ENCODE results near the gene SLC45A3. TPM values are rescaled to one million over a fixed set of nuclear protein-coding genes. Genes with fewer than 3 reads are reported as not detected.

Gene SLC45A3
- total RNA-seq, 1 experiment from 2014 or later: 12.3 TPM

GRCh38 chr1:205689479-205689878 is 9.2 kb upstream of the SLC45A3 start:
- no peak for ATAC-seq
- BruUV-seq (replicated peaks): no TSS peak
- TF ChIP-seq ZFX (IDR thresholded peaks at IDR 0.05): no peak
- Histone ChIP-seq H4K20me1 (ENCODE audit: insufficient read depth) (no peaks in the 10 kb centered on the region), H2AFZ (ENCODE audit: low read depth, low read length, poor library complexity, severe bottlenecking) (no peak overlapping the region), H3K4me3 (replicated peaks in 1 of 2; ENCODE audit: low read depth in 1 of 2, low read length in 2 of 2) (no peak overlapping the region), H3K79me2 (ENCODE audit: insufficient read depth, low read length) (no peaks in the 10 kb centered on the region), H3K4me2 (ENCODE audit: low read length) (no peak overlapping the region), H3K9ac (ENCODE audit: low read length) (no peak overlapping the region), H3K27me3 (ENCODE audit: insufficient read depth, low read length) (no peaks in the 10 kb centered on the region), H3K4me1 (ENCODE audit: control insufficient read depth in 1 of 2, insufficient read depth in 2 of 2, low read length in 2 of 2) (no peaks in the 10 kb centered on the region), H3K27ac (ENCODE audit: low read depth, low read length) (no peak overlapping the region), H3K9me3 (ENCODE audit: control insufficient read depth in 1 of 2, insufficient read depth in 1 of 2, low read depth in 1 of 2, low read length in 2 of 2) (no peaks in the 10 kb centered on the region), H3K36me3 (ENCODE audit: control insufficient read depth in 1 of 2, insufficient read depth in 2 of 2, low read length in 2 of 2) (no peaks in the 10 kb centered on the region), H3K9me2 (ENCODE audit: insufficient read depth) (no peaks in the 10 kb centered on the region)
- no peak for DNase-seq (ENCODE audit: low read depth, low spot score)
- ChIA-PET POLR2A (no interaction called here), CTCF (interaction anchor here (0.7 kb wide), 1 partner anchor 9 kb away, joined by 3 read pairs; the partner anchor contains the start of gene SLC45A3), RAD21 (ENCODE audit: low non-redundant PET in 1 of 2, low total read pairs in 2 of 2, uncharacterized antibody in 2 of 2, unreplicated experiment in 2 of 2) (no interaction called here)
- intact Hi-C loops (cut with micrococcal nuclease): no loop called here

- no peak for ATAC-seq
- CTCF ChIA-PET: interaction anchor here (0.7 to 1.6 kb wide), 2 partner anchors 8 to 11 kb away, joined by 3 to 4 read pairs; partner anchors contain the start of gene SLC45A3
- TF ChIP-seq CBX3 (IDR thresholded peaks at IDR 0.05; ENCODE audit: low read depth): no peak
- TF ChIP-seq YY1 (IDR thresholded peaks at IDR 0.05; ENCODE audit: extremely low read depth, insufficient replicate concordance, low read depth, low read length): no peak
- TF ChIP-seq ZBTB33 (IDR thresholded peaks at IDR 0.05; ENCODE audit: extremely low read depth, insufficient replicate concordance, low read length): no peak
- TF ChIP-seq CEBPB (IDR thresholded peaks at IDR 0.05; ENCODE audit: low read depth): no peak
- no peak for TF ChIP-seq REST (IDR thresholded peaks at IDR 0.05; ENCODE audit: low read depth)
- no peak for TF ChIP-seq FOSL1 (IDR thresholded peaks at IDR 0.05; ENCODE audit: low read depth)
- no peak for TF ChIP-seq MAX (IDR thresholded peaks at IDR 0.05)
- no peak for TF ChIP-seq ELF1 (IDR thresholded peaks at IDR 0.05; ENCODE audit: borderline replicate concordance, low read depth)
- TF ChIP-seq SRF (IDR thresholded peaks at IDR 0.05; ENCODE audit: low read depth): no peak
- TF ChIP-seq RAD21 (IDR thresholded peaks at IDR 0.05; ENCODE audit: low read depth): no peak
- no peak for TF ChIP-seq SIN3A (IDR thresholded peaks at IDR 0.05; ENCODE audit: low read depth)
- TF ChIP-seq ZNF274 (IDR thresholded peaks at IDR 0.05; ENCODE audit: low read depth, low read length): no peak
These were observed 8.1 kb upstream of the SLC45A3 start for GRCh38 chr1:205688171-205689080.

More at GRCh38 chr1:205688171-205689080, 8.1 kb upstream of the SLC45A3 start:
- Histone ChIP-seq H3K27me3 (ENCODE audit: insufficient read depth, low read length) (no peaks in the 10 kb centered on the region), H3K27ac (ENCODE audit: low read depth, low read length) (no peak overlapping the region), H3K9me3 (ENCODE audit: control insufficient read depth in 1 of 2, insufficient read depth in 1 of 2, low read depth in 1 of 2, low read length in 2 of 2) (no peaks in the 10 kb centered on the region), H3K4me3 (replicated peaks in 1 of 2; ENCODE audit: low read depth in 1 of 2, low read length in 2 of 2) (no peak overlapping the region), H3K4me2 (ENCODE audit: low read length) (no peak overlapping the region), H3K79me2 (ENCODE audit: insufficient read depth, low read length) (no peaks in the 10 kb centered on the region), H3K9ac (ENCODE audit: low read length) (no peak overlapping the region), H3K4me1 (ENCODE audit: control insufficient read depth in 1 of 2, insufficient read depth in 2 of 2, low read length in 2 of 2) (no peaks in the 10 kb centered on the region), H3K9me2 (ENCODE audit: insufficient read depth) (no peaks in the 10 kb centered on the region), H2AFZ (ENCODE audit: low read depth, low read length, poor library complexity, severe bottlenecking) (no peak overlapping the region), H4K20me1 (ENCODE audit: insufficient read depth) (no peaks in the 10 kb centered on the region), H3K36me3 (ENCODE audit: control insufficient read depth in 1 of 2, insufficient read depth in 2 of 2, low read length in 2 of 2) (no peaks in the 10 kb centered on the region)
- intact Hi-C loops (cut with micrococcal nuclease): no loop called here
- RAD21 ChIA-PET (ENCODE audit: low non-redundant PET in 1 of 2, low total read pairs in 2 of 2, uncharacterized antibody in 2 of 2, unreplicated experiment in 2 of 2): interaction anchor here in 1 of 2 experiments (0.6 kb wide), 1 partner anchor 31 kb away, joined by 3 read pairs; no protein-coding TSS in a partner anchor
- POLR2A ChIA-PET: no interaction called here
- BruUV-seq (replicated peaks): no TSS peak
- no peak for DNase-seq (ENCODE audit: low read depth, low spot score)
